Osteoblast (primary cell): ENCODE data around the gene CDKAL1. TPM values are rescaled to one million over a fixed set of nuclear protein-coding genes. Genes with fewer than 3 reads are reported as not detected.

Experiments
- DNase-seq: peaks from one replicate; pipeline ENCODE4 v3.0.0; 2011; ENCODE audit warnings: low spot score, mixed read lengths; ENCODE audit not compliant: insufficient read length; ENCODE audit errors: missing footprints
- H2AFZ ChIP-seq: 2 replicates; pipeline ENCODE4 v1.6.0; 2011; ENCODE audit warnings: mild to moderate bottlenecking, low read length
- H3K27ac ChIP-seq: 2 replicates; pipeline ENCODE4 v1.5.1; 2011; ENCODE audit warnings: mild to moderate bottlenecking, low read depth, low read length, moderate library complexity
- H3K27me3 ChIP-seq: 2 replicates; pipeline ENCODE4 v1.6.0; 2012; ENCODE audit warnings: mild to moderate bottlenecking, control low read depth, inconsistent platforms, low read length, moderate library complexity; ENCODE audit not compliant: insufficient read depth
- H3K36me3 ChIP-seq: 2 replicates; pipeline ENCODE4 v1.5.1; 2011; ENCODE audit warnings: mild to moderate bottlenecking, low read length, control low read depth, moderate library complexity; ENCODE audit not compliant: insufficient read depth
- H3K4me1 ChIP-seq: 2 replicates; pipeline ENCODE4 v1.5.1; 2011; ENCODE audit warnings: mild to moderate bottlenecking, low read length, control low read depth, moderate library complexity; ENCODE audit not compliant: insufficient read depth
- H3K4me2 ChIP-seq: 2 replicates; pipeline ENCODE4 v1.6.0; 2011; ENCODE audit warnings: mild to moderate bottlenecking, low read length; ENCODE audit not compliant: insufficient read depth
- H3K4me3 ChIP-seq: fragments of 200-600 bp; sonication (generic); 3 replicates; pipeline ENCODE4 v1.5.1; 2012; ENCODE audit warnings: mild to moderate bottlenecking, low read length, inconsistent platforms; ENCODE audit not compliant: insufficient read depth
- H3K79me2 ChIP-seq: 2 replicates; pipeline ENCODE4 v1.6.0; 2012; ENCODE audit warnings: mild to moderate bottlenecking, low read length, control low read depth, inconsistent platforms; ENCODE audit not compliant: insufficient read depth
- H3K9me3 ChIP-seq: 2 replicates; pipeline ENCODE4 v1.5.1; 2011; ENCODE audit warnings: low read depth, low read length, control low read depth
- H4K20me1 ChIP-seq: 2 replicates; pipeline ENCODE4 v1.6.0; 2012; ENCODE audit warnings: mild to moderate bottlenecking, low read length, control low read depth; ENCODE audit not compliant: insufficient read depth
- CTCF ChIP-seq: IDR thresholded peaks from 2 replicates; pipeline ENCODE4 v1.5.1; 2011; ENCODE audit warnings: mild to moderate bottlenecking, low read depth, low read length, moderate library complexity; ENCODE audit errors: extremely low read depth
- total RNA-seq: library from RNA; depleted of rRNA; stranded (reverse); fragments of >200 nt; gene quantifications from 2 replicates; pipeline ENCODE4 v1.2.3, GENCODE V29; 2012

CDKAL1 gene
- total RNA-seq, 1 donor: 18.5 TPM

- Histone ChIP-seq H2AFZ (no peak overlapping the region), H3K27me3 (no peaks in the 10 kb centered on the region), H4K20me1 (peaks cover 6% of the 10 kb centered on the region), H3K27ac (no peak overlapping the region), H3K36me3 (peaks cover 24% of the 10 kb centered on the region), H3K9me3 (no peaks in the 10 kb centered on the region), H3K4me1 (peaks cover 2% of the 10 kb centered on the region), H3K4me3 (no peak overlapping the region), H3K79me2 (no peaks in the 10 kb centered on the region), H3K4me2 (no peak overlapping the region)
- DNase-seq: no peak
- TF ChIP-seq CTCF: no peak
These were observed 42.2 kb upstream of the CDKAL1 start for GRCh38 chr6:20492099-20492498.

GRCh38 chr6:20497216-20498040, 36.8 kb upstream of the CDKAL1 start:
- Histone ChIP-seq H3K9me3 (no peaks in the 10 kb centered on the region), H3K79me2 (no peaks in the 10 kb centered on the region), H3K4me1 (peaks cover 8% of the 10 kb centered on the region), H2AFZ (no peak overlapping the region), H3K27ac (no peak overlapping the region), H3K4me2 (no peak overlapping the region), H3K4me3 (no peak overlapping the region), H3K36me3 (no peaks in the 10 kb centered on the region), H3K27me3 (no peaks in the 10 kb centered on the region), H4K20me1 (peaks cover 3% of the 10 kb centered on the region)
- no peak for DNase-seq
- TF ChIP-seq CTCF: no peak

- no peaks in the 10 kb centered on the region for H3K27me3 ChIP-seq
- H3K79me2 ChIP-seq: no peaks in the 10 kb centered on the region
- no peaks in the 10 kb centered on the region for H3K9me3 ChIP-seq
- H2AFZ ChIP-seq: no peak overlapping the region
- H3K4me3 ChIP-seq: no peak overlapping the region
- H3K36me3 ChIP-seq: no peaks in the 10 kb centered on the region
- no peak overlapping the region for H3K27ac ChIP-seq
- H3K4me2 ChIP-seq: no peak overlapping the region
- TF ChIP-seq CTCF: no peak
- H3K4me1 ChIP-seq: peaks cover 8% of the 10 kb centered on the region
- H4K20me1 ChIP-seq: no peaks in the 10 kb centered on the region
- DNase-seq: no peak
These were observed 36.2 kb upstream of the CDKAL1 start for GRCh38 chr6:20498041-20498385.

GRCh38 chr6:20509212-20509611, 25.0 kb upstream of the CDKAL1 start:
- H3K36me3 ChIP-seq: no peaks in the 10 kb centered on the region
- H3K4me1 ChIP-seq: no peaks in the 10 kb centered on the region
- H3K27me3 ChIP-seq: no peaks in the 10 kb centered on the region
- H3K9me3 ChIP-seq: no peaks in the 10 kb centered on the region
- no peak overlapping the region for H3K4me3 ChIP-seq
- H3K79me2 ChIP-seq: no peaks in the 10 kb centered on the region
- H3K4me2 ChIP-seq: no peak overlapping the region
- H4K20me1 ChIP-seq: no peaks in the 10 kb centered on the region
- DNase-seq: no peak
- no peak overlapping the region for H2AFZ ChIP-seq
- no peak overlapping the region for H3K27ac ChIP-seq
- no peak for TF ChIP-seq CTCF
